CD4-positive, alpha-beta T cell treated with Interleukin-2 at 100 ng/mL for 4 hours (primary cell): ENCODE results near the gene CXCL12.

Experiments
- DNase-seq: peaks from one replicate; pipeline ENCODE4 v3.0.0-alpha.2; 2020; ENCODE audit warnings: low spot score

CXCL12 gene

GRCh38 chr10:44384601-44385025 is 284 bp downstream of the CXCL12 start:
- no peak for DNase-seq

- no peak for DNase-seq
Measured at GRCh38 chr10:44383749-44384600, 922 bp downstream of the CXCL12 start.

DNA sequence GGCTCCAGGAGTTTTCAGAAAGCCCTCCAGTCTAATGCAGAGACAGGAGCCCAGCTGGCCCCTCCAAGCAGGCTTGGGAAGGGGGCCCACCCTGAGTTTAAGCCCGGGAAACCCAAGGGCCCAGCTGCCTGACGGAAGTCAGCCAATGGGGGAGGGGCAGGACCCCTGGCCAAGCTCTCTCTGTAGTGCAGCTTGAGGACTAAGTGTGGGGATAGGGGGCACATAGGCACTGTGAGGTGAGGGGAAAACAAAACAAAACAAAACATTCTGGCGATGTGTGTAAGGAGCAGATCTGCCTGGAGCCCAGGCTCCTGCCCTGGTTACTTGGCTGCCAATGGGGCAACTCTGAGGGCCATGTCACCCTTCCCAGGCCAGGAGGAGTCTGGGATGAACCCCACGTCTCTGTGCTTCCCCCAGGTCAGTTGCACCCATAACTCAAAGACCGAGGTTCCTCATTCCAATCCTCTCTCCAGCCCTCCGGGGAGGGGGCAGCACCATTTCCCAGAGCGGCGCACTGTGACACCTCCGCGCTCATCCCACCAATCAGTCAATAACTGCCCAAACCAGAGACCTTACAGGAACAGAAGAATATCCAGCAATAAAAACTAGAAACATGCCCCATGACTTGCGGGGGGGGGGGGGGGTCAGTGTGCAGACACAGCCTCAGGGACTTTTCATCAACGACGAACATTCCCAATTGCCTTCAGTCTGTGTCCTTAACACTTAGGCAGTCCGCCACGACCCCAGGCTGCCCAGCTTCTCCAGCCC is 1.7 kb downstream of the CXCL12 start:
- DNase-seq: no peak

DNA sequence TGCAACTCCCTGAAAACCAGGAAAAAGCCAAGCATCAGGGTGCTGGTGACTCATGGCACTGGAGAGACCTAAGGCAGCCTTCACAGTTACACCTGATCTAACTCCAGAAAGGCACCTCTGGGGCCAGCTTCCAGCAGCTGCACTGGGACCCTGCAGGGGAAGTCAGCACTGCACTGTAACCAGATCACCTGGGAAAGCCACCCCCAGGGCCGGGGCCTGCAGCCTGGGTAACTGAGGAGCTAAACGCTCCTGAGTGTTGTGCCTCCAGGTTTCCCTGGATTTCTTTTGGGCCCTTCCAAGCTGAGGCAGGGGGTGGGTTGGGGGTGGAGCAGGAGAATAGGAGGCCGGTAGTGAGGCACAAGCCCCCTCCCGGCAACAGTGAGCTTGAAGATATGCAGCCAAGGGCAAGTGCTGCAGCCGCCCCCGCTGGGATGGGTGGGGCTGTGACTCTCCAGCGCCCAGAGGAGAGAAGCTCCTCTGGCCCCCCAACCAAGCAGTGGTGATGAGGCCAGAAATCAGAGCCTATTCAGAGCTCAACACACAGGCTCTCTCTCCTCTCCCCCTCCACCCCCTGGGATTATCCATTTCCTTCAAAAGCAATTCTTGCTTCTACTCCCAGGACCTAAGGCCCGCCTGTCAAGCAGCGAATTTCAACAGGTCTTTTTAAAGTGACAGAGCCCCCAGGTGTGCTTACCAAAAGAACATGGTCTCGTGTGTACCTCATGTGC is 2.6 kb downstream of the CXCL12 start:
- DNase-seq: no peak

GRCh38 chr10:44380829-44381600 is 3.9 kb downstream of the CXCL12 start:
- DNase-seq: no peak

DNA sequence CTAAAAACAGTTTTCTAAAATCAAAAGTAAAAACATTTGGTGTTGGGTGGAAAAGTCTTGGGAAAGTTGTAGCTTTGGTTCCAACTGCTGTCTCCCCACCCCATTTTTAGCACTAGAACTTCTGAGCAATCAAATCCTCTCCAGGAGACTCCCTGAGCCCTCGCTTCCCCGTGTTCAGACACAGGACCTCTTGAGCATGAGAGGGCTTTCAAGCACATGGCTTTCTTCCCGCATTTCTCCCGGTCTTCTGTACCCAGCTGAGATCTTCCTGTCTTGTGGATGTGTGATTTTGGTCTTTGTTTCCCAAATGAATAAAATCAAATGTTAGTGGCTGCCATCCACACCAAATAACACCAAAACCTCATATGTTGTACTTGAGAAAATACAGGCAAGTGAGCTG is 5.0 kb downstream of the CXCL12 start:
- no peak for DNase-seq

- no peak for DNase-seq
Measured at GRCh38 chr10:44378626-44379025, 6.3 kb downstream of the CXCL12 start.

DNA sequence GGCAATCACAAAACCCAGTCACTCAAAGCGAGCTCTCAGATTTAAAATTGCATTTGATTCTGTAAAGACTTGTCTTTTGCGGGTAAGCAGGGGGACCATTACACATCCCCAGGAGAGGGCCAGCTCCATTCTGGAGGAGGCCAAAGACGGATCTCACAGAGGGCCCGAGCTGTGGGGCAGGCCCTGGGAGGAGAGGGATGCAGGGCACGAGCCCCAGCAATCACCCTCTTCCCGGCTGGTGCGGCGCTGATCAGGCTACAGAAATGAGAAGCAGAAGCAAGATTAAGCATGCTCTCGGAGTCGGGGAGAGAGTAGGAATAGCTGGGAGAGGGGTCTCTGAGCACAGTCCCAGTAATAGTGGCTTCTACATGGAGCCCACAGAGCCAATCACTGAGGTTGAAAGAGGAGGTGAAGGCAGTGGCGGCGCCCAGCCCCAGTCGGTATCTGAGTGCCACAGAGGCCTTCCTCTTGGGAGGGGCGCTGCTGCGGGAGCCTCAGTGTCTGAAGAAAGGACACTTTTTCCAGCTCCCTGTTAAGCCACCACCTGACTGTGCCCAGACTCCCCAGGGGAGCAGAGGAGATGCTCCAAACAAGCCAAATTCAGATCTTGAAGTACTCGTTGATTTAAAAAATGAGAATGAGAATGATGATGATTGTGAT is 7.1 kb downstream of the CXCL12 start:
- no peak for DNase-seq

DNA sequence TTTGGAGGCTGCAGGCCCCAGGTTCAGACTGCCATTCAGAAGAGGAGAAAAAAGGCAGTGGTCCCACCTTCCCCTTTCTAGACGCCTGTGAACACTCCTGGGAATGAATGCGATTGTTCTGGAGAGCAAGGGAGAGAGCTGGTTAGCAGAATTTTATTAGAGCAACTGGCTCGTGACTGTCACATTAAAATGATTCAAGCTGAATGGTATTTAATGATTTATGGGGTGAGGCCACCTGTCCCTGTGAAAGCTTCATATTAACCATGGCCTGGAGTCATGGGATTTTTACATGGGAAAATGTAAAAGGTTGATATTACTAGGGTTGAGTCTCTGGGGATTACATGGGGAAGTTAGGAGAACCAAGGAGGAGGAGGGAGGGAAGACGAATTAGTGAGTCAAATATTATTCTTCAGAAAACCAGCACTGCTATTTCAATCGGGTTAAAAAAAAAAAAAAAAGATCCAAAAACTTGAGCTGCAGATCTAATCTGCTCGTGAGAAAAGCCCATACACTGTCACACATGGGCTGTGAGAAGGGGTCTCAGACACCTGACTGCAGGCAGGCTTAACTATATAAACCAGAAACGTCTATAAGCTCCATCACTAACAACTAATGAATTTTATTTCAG is 8.3 kb downstream of the CXCL12 start:
- DNase-seq: no peak

DNA sequence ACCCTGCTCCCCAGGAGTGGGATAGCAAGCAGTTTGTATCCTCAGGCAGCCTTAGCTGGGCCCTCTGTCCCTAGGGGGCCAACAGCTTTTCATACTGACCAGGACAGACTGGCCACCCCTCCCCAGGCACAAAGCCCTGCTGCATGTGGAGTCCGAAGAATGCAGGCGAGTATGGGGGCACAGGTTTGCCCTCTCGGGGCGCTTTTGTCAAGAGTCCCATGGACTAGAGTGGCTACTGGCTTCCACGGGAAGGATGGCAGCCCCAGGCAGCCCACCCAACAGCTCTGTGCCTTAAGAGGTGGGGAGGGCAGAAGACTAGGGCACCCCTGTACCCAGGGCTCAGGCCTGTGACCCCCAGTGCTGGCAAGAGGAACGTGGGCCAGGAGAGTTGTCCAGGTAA is 10.7 kb downstream of the CXCL12 start:
- no peak for DNase-seq

- no peak for DNase-seq
Measured at GRCh38 chr10:44373341-44373995, 11.4 kb downstream of the CXCL12 start.

GRCh38 chr10:44372181-44372580 is 12.7 kb downstream of the CXCL12 start:
- DNase-seq: no peak

DNA sequence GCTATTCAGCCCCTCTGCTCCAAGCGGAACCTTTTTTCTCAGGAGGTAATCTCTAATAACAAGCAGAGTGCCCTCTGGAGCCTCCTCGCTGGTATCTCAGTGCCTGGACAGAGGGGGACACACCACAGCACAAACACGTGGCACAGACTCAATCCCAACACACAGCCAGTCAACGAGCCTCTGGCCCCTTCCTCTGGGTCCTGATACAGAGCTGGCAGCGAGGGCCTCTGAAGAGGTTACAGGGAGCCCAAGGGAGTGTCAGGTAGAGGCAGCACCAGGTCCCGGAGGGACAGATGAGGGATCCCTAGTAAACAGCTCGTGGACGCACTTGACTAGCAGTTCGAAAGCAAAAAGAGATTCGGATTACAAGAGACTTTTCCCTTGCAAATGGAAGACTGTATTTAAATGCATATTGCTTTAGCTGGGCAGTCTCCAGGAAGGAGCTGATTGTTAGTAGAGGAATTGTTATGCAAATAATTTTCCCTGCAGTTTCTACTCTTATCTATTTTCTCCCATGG is 14.1 kb downstream of the CXCL12 start:
- no peak for DNase-seq

DNA sequence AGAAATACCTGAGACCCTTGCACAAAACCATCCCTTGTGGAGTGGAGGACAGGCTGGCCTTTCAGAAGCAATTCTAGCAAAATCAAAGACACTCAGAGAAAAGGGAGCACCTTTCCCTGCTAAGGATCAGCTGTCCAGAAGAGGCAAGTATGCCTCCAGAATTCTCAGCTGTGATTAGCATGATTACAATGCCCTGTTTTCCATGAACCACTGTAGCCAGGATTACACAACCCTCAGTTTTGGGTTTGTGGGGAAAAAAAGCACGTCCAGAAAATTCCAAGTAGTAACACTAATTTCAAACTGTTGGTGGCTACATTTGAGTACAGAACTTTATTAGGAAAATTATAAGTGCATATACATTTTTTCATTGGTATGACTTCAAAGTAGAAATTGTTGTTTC is 15.0 kb downstream of the CXCL12 start:
- DNase-seq: no peak

DNA sequence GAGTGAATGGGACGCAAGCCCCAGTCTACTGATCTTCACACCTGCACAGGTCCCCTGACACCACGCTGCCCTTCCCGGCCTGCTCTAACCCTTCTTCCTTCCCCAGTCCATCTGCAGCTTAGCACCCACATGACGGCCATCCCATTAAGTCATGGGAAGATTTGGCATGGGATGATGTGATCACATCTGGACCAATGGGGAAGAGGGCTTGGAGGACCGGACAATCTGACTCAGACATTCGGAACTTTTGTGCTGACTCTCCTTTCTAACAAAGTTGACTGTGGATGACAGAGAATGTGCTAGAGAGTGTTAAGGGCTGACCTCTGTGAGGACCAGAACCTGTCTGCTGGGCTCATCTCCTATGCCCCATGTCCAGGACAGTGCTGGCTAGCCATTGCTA is 15.6 kb downstream of the CXCL12 start:
- no peak for DNase-seq

DNA sequence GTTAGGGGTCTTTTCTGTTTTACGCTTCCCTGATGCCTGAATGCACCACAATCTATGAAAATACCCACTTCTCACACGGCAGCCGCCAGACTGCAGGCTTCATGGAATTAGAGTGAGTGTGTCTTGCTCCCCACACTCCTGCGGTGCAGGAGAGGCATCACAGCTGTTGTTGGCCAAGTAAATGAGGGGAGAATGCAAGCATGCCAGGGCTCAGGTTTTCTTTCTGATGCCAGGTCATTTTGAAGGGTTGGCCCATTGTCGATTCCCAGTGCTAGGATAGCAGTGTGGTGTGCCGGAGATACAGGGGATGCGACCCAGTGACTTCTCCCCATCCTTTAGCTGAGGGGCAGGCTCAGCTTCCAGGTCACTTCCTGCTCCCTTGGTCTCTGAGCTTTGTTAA is 16.3 kb downstream of the CXCL12 start:
- no peak for DNase-seq

GRCh38 chr10:44366941-44367630 is 17.8 kb downstream of the CXCL12 start:
- no peak for DNase-seq

DNA sequence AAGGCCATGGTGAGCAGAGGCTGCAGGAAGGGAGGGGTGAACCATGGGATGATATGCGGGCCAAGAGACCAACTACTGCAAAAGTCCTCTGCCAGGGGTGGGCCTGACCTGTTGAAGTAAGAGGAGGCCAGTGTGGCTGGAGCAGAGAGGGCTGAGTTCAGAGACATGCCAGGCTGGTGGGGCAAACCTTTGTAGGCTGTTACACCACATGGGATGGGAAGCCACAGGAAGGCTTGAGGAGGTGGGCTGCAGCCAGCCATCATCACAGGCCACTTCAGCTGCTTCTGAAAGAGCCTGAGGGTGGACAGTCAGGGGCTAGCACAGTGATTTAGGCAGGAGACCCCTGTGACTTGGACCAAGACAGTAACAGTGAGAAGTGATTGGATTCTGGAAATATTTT is 20.3 kb downstream of the CXCL12 start:
- no peak for DNase-seq

DNA sequence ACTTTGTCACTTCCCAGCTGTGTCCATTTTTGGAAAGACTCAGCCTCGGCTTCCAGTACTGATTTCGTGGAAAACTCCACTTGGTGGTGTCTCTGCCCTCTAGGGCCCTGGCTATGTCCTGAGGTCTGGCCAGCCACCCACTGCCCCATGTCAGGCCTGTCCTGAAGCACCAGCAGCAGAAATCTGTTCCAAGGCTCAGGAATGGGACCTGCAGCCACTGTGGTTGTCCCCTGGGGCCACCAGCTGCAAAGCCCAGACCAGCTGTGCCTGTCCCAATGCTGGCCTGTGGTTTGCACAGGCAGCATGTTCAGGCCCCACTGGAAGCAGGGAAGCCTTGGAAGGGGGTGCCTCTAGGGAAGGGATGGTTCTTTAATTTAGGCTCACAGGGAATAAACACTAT is 21.2 kb downstream of the CXCL12 start:
- DNase-seq: no peak
